Liver (tissue), 9 donors: ENCODE data around the gene NNMT. TPM values are rescaled to one million over a fixed set of nuclear protein-coding genes. Genes with fewer than 3 reads are reported as not detected.

ENCODE experiments used
- DNase-seq: peaks from one replicate; pipeline ENCODE4 v3.0.0-alpha.2; 2017; ENCODE audit warnings: low spot score
- H3K27ac ChIP-seq, 2 donors: one replicate each; pipeline ENCODE4 v1.7.0; 2013; ENCODE audit warnings: inconsistent platforms in 2 of 2, low read length in 2 of 2, control low read depth in 1 of 2, low read depth in 1 of 2, mild to moderate bottlenecking in 1 of 2
- H3K27me3 ChIP-seq, 4 donors: one replicate each; pipeline versions ENCODE4 v1.6.1 to v1.7.0; 2013; ENCODE audit warnings: low read length in 3 of 4, inconsistent platforms in 1 of 4, mild to moderate bottlenecking in 1 of 4, moderate library complexity in 1 of 4; ENCODE audit not compliant: control insufficient read depth in 4 of 4, insufficient read depth in 4 of 4
- H3K36me3 ChIP-seq, 4 donors: one replicate each; pipeline versions ENCODE4 v1.6.1 to v1.7.0; 2013; ENCODE audit warnings: low read length in 3 of 4, mild to moderate bottlenecking in 3 of 4, low read depth in 1 of 4, moderate library complexity in 1 of 4; ENCODE audit not compliant: control insufficient read depth in 4 of 4, insufficient read depth in 3 of 4
- H3K4me1 ChIP-seq, 4 donors: one replicate each; pipeline versions ENCODE4 v1.6.1 to v1.7.0; 2013; ENCODE audit warnings: low read length in 3 of 4, mild to moderate bottlenecking in 3 of 4, moderate library complexity in 1 of 4; ENCODE audit not compliant: control insufficient read depth in 4 of 4, insufficient read depth in 4 of 4
- H3K4me3 ChIP-seq, 3 donors: one replicate each; pipeline versions ENCODE4 v1.6.1 to v1.7.0; 2013; ENCODE audit warnings: low read length in 3 of 3, control low read depth in 1 of 3, low read depth in 1 of 3, mild to moderate bottlenecking in 1 of 3
- H3K9ac ChIP-seq, 2 donors: one replicate each; pipeline ENCODE4 v1.7.0; 2013; ENCODE audit warnings: low read length in 2 of 2, mild to moderate bottlenecking in 2 of 2, moderate library complexity in 2 of 2, control low read depth in 1 of 2, low read depth in 1 of 2
- H3K9me3 ChIP-seq, 4 donors: one replicate each; pipeline versions ENCODE4 v1.6.1 to v1.7.0; 2013; ENCODE audit warnings: low read length in 3 of 4; ENCODE audit not compliant: control insufficient read depth in 4 of 4
- EGR1 ChIP-seq, 2 donors: IDR thresholded peaks; 2 replicates each; pipeline ENCODE4 v1.6.1; 2016 to 2018; ENCODE audit warnings: antibody characterized with exemption in 2 of 2, low read depth in 2 of 2
- FOXA1 ChIP-seq: IDR thresholded peaks from 2 replicates; pipeline ENCODE4 v1.6.1; 2016; ENCODE audit warnings: antibody characterized with exemption
- FOXA2 ChIP-seq: IDR thresholded peaks from 2 replicates; pipeline ENCODE4 v1.6.1; 2016; ENCODE audit warnings: antibody characterized with exemption
- HNF4A ChIP-seq, 2 donors: conservative IDR thresholded peaks; 2 replicates each; pipeline ENCODE4 v1.6.1; 2016; ENCODE audit warnings: antibody characterized with exemption in 2 of 2, mild to moderate bottlenecking in 2 of 2
- HNF4G ChIP-seq: IDR thresholded peaks from 2 replicates; pipeline ENCODE4 v1.6.1; 2016; ENCODE audit warnings: antibody characterized with exemption
- JUND ChIP-seq, 2 donors: IDR thresholded peaks; 2 replicates each; pipeline ENCODE4 v1.6.1; 2016; ENCODE audit warnings: antibody characterized with exemption in 2 of 2
- NR2F2 ChIP-seq: IDR thresholded peaks from 2 replicates; pipeline ENCODE4 v1.6.1; 2016; ENCODE audit warnings: antibody characterized with exemption
- RAD21 ChIP-seq, 2 donors: IDR thresholded peaks; 2 replicates each; pipeline ENCODE4 v1.6.1; 2016; ENCODE audit warnings: antibody characterized with exemption in 2 of 2, mild to moderate bottlenecking in 2 of 2
- REST ChIP-seq: IDR thresholded peaks from 2 replicates; pipeline ENCODE4 v1.6.1; 2016; ENCODE audit warnings: antibody characterized with exemption, mild to moderate bottlenecking
- RXRA ChIP-seq, 2 donors: IDR thresholded peaks; 2 replicates each; pipeline ENCODE4 v1.6.1; 2017 to 2018; ENCODE audit warnings: antibody characterized with exemption in 2 of 2, mild to moderate bottlenecking in 1 of 2
- SP1 ChIP-seq: IDR thresholded peaks from 2 replicates; pipeline ENCODE4 v1.6.1; 2018; ENCODE audit warnings: antibody characterized with exemption, mild to moderate bottlenecking
- TAF1 ChIP-seq: conservative IDR thresholded peaks from 2 replicates; pipeline ENCODE4 v1.6.1; 2016; ENCODE audit warnings: antibody characterized with exemption, mild to moderate bottlenecking
- YY1 ChIP-seq: IDR thresholded peaks from 2 replicates; pipeline ENCODE4 v1.6.1; 2016; ENCODE audit warnings: antibody characterized with exemption, mild to moderate bottlenecking
- WGBS: extraction: QIAGEN DNeasy Blood & Tissue Kit; methylation state at CpG from one replicate; pipeline ENCODE4 v1.1.7; 2013; 5-methylcytosine and 5-hydroxymethylcytosine counted together
- polyA plus RNA-seq, 2 donors: library from polyadenylated mRNA; stranded (reverse) in 1 of 2; unstranded in 1 of 2; fragments of 200-250 nt in 1 of 2; fragments of >200 nt in 1 of 2; fragmentation: Nextera tagmentation in 1 of 2; extraction: Ambion mirVana in 1 of 2; gene quantifications; one replicate each; pipeline versions ENCODE4 v1.2.1 to v1.2.3, GENCODE V29; 2013 to 2015
- total RNA-seq, 2 donors: library from RNA; depleted of rRNA; stranded (reverse); fragments of >200 nt; gene quantifications; one replicate each; pipeline ENCODE4 v1.2.3, GENCODE V29; 2014
- TF ChIP-seq, protein P1 (sequence below): fragments of 150-350 bp; IDR thresholded peaks from 2 replicates; pipeline ENCODE4 v1.5.1; 2017; ENCODE audit warnings: improper control_type of control experiment, low read depth, low read length; ENCODE audit not compliant: missing input control
- TF ChIP-seq, protein P2 (sequence below): IDR thresholded peaks from 2 replicates; pipeline ENCODE4 v1.6.1; 2016; ENCODE audit warnings: antibody characterized with exemption
- donor health status: healthy.
- donor health status: healthy.
- donor health status: healthy.
- donor health status: healthy.
- donor health status: healthy.

NNMT gene
- total and polyA plus RNA-seq, 4 donors = 0.47 to 3,724 (median 2,877) TPM

- 85% methylated on average over 2 of the region's 2 CpGs for WGBS
- Histone ChIP-seq H3K4me1 (peaks cover 3 to 25% (median 17%) of the 10 kb centered on the region in 4 donors), H3K9ac (no peak overlapping the region), H3K9me3 (no peaks in the 10 kb centered on the region), H3K36me3 (no peaks in the 10 kb centered on the region), H3K27ac (no peak overlapping the region), H3K27me3 (no peaks in the 10 kb centered on the region), H3K4me3 (no peak overlapping the region)
- no peak for DNase-seq
- no peak for TF ChIP-seq YY1
- no peak for TF ChIP-seq NR2F2
- no peak for TF ChIP-seq REST
- no peak for TF ChIP-seq RAD21 (IDR thresholded peaks at IDR 0.05)
- no peak for TF ChIP-seq FOXA2
- TF ChIP-seq, protein P1, sequence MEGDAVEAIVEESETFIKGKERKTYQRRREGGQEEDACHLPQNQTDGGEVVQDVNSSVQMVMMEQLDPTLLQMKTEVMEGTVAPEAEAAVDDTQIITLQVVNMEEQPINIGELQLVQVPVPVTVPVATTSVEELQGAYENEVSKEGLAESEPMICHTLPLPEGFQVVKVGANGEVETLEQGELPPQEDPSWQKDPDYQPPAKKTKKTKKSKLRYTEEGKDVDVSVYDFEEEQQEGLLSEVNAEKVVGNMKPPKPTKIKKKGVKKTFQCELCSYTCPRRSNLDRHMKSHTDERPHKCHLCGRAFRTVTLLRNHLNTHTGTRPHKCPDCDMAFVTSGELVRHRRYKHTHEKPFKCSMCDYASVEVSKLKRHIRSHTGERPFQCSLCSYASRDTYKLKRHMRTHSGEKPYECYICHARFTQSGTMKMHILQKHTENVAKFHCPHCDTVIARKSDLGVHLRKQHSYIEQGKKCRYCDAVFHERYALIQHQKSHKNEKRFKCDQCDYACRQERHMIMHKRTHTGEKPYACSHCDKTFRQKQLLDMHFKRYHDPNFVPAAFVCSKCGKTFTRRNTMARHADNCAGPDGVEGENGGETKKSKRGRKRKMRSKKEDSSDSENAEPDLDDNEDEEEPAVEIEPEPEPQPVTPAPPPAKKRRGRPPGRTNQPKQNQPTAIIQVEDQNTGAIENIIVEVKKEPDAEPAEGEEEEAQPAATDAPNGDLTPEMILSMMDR = no peak
- no peak for TF ChIP-seq EGR1 (IDR thresholded peaks at IDR 0.05; ENCODE audit: low read depth in 2 of 2)
- TF ChIP-seq HNF4G = no peak
Observed at GRCh38 chr11:114288136-114288535, 8.1 kb upstream of the NNMT start.

GRCh38 chr11:114289779-114290178 lies 6.4 kb upstream of the NNMT start:
- Histone ChIP-seq H3K36me3 (no peaks in the 10 kb centered on the region), H3K27me3 (no peaks in the 10 kb centered on the region), H3K9me3 (no peaks in the 10 kb centered on the region), H3K4me3 (no peak overlapping the region), H3K9ac (no peak overlapping the region), H3K27ac (no peak overlapping the region), H3K4me1 (peaks cover 5 to 20% (median 14%) of the 10 kb centered on the region in 4 donors)
- 92% methylated on average over 5 of the region's 5 CpGs for WGBS
- no peak for DNase-seq
- TF ChIP-seq HNF4G (no peak), JUND (IDR thresholded peaks at IDR 0.05) (no peak), SP1 (no peak), TAF1 (no peak), RXRA (IDR thresholded peaks at IDR 0.05) (no peak), HNF4A (conservative IDR thresholded peaks at IDR 0.05) (no peak), FOXA1 (no peak), FOXA2 (no peak), RAD21 (IDR thresholded peaks at IDR 0.05) (no peak)
- TF ChIP-seq, protein P2, sequence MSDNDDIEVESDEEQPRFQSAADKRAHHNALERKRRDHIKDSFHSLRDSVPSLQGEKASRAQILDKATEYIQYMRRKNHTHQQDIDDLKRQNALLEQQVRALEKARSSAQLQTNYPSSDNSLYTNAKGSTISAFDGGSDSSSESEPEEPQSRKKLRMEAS = no peak
